NCI-H128 (cell line): ENCODE results near the gene CCDC12.

ENCODE experiments used
- DNase-seq: peaks from one replicate; lab custom pipeline; 2025; ENCODE audit not compliant: unreplicated experiment; lab: John Stamatoyannopoulos, UW

CCDC12 gene

DNA sequence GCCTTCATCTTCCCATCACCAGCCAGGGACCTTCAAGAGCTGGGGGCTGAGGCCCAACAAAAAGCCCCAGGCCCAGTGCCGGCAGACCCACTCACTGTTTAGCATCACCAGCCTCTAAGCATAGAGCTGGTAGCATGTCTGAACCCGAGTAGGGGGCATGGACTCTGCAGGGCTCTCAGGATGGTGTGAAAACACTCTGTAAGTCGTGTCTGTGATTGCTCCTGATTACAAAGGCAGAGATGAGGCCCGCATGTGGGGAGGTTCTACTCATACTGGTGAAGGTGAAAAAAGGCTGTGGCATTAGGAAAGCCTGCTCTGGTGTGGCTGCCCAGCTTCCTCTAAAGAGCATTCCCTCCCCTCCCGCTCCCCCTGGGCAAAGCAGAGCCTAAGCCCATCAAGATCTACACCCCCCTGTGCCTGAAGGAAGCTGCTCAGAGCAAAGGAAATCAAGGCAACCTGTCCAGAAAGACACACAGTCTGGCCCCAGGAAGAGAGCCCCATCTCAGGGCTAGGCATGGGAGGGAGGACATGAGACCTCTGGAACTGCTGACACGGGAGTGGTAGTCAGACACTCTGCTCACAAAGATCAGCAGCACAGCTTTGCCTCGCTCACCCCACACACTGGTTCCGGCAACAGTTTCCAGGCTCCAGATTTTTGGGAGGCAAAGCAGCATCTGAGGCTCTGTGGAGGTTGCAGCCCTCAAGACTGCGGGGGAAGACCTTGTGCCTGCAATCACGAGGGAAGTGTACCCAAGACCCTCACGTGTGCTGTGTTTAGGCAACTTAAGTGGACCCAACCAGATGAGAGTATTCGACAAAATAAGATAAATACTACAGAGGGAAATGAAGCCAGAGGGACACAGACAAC, 36.7 kb downstream of the CCDC12 start:
- DNase-seq = no peak

DNA sequence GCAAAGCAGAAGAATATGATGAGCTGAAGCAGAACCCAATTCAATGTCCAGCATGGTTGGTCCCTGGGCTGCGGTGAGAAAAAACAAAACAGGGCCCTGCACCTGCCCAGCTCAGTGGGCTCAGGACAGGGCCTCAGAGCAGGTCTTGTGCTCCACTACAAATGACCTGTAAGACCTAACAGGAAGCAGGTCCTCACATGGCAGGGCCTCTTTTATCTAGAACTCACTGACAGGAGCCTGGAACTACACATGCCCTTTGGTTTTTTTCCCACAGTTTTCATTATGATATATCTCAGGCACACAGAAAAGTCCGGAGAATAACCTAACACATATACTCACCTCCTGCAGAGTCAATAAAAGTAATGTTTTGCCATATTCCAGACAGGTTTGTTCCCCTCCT, 38.4 kb downstream of the CCDC12 start:
- DNase-seq = no peak

DNA sequence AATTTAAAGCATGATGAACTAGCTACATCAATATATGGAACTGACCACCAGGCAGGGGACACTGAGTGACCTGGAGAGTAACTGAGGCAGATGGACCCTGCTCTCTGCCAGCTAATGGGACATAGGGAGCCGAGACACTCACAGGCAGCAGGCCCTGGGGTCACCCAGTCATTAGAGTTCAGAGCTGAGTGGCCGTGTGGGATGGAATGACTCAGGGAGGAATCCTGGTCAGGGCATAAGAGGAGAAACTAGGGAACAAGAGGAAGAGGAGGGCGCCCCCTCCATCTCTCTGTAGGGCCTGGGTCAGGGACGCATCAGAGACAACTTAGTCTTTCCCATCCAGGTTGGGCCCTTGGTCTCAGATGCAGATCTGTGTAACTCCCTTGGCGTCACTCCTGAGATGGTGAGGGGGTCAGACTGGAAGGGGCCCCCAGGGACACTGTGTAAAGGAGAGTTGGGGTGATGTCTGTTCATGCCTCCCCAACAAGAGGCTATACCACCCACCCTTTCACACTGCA, 39.8 kb downstream of the CCDC12 start:
- no peak for DNase-seq

DNA sequence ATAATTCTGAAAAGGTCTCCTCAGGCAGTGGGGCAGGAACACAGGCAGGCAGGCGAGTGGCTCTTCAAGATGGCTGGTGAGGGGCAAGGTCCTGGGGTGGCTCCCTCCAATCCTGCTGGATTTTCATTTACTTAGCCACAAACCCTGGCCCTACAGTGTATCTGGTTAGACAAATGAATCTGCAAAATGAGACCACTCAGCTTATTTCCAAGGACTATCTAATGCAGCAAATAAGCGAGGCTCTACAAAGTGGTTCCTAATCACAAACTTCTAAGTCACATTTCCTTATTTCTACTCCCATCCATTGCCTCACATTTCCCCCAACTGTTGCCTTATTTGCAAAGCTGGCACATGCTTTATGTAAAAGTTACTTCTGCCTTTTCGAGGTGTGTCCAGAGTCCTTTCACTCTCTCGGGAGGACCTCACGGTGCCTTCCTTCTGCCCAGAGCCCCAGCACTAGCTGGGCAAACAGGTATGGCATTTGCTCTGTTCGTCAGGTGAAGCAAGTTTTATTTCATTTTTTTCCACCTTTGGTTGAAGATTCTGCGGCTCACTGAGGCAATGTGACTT, 40.5 kb downstream of the CCDC12 start:
- no peak for DNase-seq

DNA sequence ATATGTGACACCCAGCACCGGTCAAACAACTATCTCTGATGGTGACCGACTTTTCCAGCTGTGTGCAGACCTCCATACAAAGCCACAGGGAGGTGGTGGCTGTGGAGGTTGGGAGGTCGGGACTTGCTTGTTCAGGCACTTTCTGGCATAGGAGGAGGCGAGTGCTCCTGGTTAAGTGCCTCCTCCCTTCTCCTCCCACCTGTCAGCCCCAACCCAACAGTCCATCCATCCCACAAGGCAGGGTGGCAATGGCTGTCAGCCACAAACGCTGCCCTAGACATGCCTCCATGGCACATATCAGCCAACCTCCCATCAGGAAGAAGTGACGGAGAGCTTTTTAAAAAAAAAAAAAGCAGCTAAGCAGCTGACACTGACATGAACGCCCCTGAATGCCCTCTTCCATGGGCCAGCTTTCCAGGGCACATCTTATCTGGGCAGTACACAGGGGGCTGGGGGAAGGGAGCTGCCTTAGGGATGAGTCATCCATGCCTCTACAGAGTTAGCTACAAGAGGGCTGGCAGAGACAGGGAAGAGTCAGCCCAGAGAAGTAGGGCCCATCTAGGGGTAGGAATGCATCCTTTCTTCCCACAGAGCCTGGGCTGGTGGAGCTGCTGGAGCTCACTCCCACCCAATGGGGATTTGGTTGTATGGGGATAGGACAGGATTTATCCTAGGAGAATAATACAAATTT, 41.2 kb downstream of the CCDC12 start:
- DNase-seq = no peak

DNA sequence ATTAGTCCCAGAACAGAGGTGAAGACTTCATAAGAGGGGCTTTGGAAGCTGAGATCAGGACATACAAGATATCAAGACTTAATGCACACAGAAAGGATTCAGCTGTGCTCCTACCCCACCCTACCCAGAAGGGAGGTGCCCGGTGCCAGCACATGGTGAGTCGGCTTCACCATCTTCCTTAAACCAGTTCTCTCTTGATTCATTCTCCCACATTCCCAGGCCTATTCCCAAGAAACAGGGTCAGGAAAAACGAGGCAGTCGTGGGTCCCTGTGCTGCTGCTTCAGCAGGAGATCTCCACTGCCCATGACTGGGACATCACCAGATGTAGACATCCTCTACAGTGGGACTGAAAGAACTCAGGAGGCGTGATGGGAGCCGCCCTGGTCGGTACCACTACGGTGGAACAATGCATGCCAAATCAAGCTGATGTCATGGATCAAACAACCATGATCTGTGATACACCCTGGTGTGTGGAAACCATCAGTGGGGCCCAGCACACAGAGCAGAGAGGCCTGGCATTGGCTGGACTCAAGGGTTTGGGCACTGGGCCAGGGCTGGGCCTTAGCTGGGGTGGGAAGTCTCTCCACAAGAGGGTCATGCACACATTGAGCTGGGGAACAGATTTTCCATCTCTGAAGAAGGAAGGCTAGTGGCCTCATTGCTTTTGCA, 41.9 kb downstream of the CCDC12 start:
- DNase-seq = no peak

DNA sequence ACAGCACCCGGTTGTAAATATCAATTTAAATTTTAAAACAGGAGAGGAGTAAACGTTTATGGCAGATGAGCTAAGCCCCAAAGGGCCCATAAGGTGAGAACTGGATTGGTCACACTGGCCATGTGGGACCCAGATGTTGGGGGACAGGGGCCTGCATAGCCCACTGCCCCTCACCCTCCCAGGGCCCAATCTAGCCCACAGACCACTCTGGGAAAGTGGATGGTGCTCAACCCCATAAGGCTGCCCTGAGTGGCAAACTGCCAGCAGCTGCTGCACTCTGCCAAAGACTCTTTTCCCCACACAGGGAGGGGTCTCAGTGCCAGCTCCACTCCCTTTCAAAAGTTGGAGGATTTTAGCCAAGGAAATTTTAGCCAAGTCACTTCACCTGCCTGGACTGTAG, 42.5 kb downstream of the CCDC12 start:
- no peak for DNase-seq

DNA sequence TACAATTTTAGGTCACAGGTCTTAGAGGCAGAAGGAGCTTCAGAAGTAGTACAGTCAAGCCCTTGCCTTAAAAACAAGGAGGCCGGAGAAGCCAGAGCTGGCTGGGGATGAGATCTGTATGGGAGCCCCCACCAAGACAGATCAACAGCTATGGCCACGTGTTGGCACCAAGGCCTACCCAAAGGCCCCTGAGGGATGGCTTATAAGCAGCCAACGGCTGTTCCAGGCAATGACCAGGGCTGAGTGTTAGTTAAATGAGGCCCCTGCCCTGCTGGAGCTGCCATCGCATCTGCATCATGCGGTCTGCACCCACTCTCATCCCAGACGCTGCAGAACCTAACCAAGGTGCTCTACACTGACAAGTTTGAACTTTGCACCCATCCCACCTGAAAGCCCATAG, 43.3 kb downstream of the CCDC12 start:
- DNase-seq = no peak

DNA sequence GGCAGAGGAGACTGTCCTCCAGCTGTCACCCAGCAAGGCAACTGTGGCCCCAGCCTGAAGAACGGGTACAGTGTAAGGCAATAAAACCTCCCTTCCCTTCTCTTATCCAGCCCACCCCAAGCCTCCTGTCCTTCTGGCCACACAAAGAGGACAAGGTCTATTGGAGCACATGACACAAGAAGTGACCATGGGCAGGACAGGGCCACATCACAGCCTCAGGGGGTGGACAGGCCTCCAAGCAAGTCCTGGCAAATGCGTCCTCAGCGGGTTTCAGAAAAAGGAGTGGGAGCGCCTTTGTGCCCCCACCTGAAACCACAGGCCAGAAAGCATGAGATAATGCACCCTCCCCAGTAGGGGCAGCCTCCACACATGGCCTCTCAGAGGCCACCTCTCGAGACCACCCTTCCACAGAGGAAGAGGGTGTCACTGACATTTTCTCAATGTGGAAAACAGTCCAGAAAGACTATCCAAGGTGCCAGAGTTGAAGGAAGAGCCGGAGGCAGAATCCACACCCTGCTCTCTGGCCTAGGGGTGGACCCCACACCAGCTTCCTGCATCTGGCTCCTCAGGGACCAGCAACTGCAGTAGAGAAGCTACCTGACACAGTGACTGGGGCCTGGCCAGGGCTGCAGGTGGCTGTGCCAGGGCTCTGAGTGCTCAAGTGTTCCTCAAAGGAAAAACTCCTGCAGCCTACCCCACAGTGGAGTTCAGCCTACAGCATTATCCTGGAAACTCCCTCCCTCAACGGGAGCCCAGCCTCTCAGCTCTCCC, 43.9 kb downstream of the CCDC12 start:
- no peak for DNase-seq

DNA sequence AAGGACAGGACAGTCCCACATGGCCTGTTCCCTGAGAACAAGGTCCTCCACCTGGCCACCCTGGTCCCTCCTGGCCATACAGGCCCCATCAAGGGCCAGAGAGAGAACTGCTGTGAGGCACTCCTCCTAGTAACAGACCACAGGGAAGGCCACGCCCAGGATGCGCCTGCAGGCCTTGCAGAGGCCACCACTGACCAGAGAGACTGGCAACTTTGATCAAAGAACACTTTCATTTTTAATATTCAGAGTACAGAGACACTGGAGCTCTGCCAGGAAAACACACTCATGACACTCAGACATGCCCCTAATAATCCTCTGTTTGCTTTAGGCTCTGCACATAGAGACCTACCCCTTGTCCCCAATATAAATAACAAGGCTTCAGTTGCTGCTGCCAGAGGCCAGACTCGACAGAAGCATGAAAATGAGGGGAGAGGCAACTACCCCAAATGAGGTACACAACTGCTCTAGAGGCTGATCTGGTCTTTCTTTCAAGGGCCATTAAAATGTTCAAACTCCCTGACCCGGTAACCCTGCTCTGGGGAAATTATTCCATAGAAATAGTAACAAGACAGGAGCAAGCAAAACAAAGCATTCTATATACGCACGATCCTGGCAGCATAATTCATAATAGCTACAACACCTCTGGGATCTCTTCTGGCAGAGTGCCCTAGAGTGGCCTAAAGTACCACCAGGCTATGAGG, 44.8 kb downstream of the CCDC12 start:
- DNase-seq = no peak

DNA sequence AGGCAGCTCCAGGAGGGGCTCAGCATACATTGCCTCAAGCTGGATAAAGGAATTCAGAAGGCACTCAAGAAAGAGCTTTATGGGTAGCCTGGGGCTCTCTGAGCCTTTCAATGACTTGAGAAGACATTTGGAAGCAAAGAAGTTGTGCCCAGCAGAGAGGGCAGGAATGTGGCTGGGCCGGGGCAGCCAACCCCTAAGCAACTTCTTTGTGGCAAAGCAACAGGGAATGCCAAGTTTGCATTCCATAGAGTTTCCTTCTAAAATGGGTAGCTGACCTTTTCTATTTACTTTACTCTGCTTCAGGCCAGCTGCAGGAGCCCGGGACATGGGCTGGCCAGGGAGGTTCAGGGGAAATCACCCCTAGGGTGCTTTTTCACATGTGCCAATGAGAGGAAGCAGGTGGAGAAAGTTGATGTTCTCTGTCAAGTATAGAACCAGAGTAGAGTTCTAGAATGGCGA, 45.6 kb downstream of the CCDC12 start:
- DNase-seq = no peak

DNA sequence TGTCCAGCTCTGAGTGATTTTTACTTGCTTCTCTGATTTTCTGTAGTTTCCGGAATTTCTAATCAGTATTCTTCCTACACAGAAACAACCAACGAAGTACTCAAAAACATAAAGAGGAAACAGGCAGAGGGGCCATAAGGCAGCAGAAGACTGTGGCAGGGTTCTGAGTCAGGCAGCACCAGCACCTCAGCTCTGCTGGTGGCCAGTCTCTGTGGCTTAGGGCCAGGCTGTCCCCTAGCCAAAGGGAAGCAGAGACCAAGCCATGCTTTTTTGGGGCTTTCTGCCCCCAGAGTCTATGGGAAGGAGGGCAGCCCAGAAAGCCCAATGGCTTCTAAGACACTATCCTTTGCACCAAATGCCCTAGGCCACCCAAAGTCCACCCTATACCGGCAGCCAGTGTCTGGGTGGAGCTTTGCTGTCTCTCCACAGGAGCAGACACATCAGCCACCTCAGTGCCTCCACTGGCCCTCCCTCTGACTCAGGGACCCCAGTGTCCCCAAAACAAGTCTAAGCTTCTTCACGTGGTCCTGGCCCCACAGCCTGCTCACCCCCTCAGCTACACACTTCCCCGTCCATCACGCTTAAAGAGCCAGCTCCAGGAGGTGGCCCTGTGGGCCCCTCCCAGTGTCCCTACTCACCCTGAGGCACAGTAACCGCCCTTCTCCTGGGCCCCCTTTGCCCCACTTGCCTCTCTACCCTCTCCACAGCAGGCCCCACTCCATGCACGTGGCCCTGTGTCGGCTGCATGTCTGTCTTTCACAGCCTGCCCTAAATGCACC, 46.2 kb downstream of the CCDC12 start:
- no peak for DNase-seq

DNA sequence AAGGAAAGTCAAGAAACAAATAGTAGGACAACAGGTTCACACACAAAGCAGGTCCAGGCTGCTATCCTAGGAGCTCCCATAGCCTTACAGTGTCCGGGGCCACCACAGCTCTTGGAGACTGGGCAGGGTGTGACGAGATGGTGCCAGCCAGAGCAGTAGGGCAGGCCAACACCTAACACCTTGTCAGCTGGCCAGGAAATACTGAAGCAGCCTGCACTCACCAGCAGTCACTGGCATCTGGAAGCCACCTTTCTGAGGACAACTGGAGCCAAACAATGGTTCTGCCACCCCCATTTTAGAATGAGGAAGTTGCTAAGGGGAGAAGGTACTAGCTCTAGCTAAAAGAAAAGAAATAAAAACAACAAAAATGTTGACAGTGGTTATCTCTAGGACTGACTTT, 47.2 kb downstream of the CCDC12 start:
- DNase-seq = no peak

DNA sequence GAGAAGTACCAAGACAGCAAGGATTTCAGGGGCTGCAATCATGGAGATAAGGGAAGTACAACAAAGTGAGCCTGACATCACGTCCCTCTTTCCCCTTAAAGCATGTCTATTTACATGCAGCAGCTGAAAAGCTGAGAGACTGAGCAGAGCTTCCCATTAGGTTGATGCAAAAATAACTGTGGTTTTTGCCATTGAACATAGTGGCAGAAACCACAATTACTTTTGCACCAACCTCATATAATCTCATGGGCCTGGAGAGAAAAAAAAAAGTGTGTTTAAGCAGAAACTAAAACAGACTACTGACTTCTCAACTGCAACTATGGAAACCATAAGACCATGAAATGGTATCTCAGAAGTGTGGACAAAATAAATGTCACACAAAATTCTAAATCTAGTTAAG, 48.3 kb downstream of the CCDC12 start:
- no peak for DNase-seq

DNA sequence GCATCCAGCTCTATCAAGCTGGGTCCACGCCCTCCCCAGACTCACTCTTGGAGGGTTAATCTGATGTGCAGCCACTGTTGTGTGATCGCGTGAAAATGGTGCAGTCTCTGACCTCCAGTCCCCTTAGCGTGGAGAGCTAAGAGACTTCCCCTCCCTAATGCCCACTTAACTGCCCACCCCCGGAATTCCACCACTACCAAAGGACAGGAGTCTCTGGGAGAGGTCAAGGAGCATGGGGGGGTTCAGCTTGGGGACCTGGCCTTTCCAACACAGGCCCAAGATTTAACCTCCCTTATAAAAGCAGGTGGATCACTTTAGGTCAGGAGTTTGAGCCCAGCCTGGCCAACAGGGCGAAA, 48.8 kb downstream of the CCDC12 start:
- DNase-seq = no peak

DNA sequence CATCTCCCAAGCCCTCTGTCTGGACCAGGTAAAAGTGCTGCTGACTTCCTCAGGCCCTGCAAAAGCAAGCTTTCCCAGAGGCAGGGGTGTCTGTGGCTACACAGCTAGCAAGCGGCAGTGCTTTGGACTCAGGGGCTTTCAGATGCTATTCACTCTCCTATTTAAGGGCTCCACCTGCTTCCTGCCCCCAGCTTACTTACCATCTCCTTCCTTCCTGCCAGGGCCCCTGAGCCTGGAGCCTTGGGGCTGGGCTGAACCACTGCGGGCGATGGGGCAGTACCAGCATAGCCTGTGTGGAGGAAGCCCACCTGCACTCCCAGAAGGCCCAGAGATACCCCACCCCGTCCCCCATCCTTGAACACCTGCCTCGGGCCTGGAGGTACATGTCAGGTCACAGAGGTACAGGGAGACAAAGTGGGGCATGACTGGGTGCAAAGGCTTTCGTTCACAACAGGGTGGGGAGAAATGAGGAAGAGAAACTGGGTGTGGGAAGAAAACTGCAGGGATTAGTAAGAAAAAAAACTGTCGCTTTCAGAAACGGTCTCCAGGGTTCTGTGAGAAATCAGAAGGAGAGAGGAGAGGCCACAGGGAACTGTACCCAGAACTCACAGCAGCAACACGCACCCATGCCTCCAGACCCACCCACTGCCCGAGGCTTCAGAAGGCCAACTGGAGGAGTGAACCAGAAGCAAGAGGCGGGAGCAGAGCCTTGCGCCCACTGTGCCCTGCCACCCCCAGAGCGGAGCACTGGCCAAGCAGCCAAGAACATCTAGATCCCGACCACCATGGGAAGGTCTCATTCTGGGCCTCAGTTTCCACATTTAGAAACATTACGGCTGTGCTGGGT, 49.5 kb downstream of the CCDC12 start:
- DNase-seq = no peak

DNA sequence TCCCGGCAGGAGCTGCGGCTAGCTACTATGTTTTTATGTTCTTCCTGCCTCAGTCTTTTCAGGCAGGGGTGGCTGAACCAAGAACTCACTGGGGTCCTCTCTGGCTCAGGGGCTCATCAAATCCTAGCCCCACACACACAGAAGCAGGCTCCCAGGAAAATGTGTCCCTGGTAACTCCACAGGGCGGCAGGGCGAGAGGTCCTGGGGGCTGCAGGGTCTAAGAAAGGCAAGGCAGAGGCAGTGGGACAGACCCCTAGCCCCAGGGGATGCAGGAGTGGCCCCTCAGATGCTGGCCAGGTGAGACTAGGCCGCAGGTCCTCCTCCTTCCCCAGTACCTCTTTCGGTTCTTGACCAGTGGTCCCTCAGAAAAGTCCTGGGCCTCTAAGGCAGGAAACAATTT, 50.1 kb downstream of the CCDC12 start:
- DNase-seq = no peak

DNA sequence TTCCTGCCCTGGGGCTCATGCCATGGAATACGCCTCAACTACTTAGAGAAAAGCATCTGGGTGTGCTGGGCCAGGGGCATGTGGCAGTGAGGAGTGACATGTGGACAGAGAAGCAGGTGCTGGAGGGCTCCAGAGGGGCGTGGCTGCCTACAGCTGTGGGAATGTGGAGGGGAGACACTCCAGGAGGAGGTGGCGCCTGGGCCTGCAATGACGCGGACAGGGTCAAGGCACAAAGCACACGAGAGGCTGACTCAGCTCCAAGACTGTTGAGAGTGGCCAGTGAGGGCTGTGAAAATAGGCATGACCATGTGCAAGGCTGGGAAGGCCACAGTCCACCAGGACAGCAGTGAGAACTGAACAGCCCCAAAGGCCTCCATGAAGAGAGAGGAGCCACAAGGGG, 50.5 kb downstream of the CCDC12 start:
- DNase-seq = no peak

DNA sequence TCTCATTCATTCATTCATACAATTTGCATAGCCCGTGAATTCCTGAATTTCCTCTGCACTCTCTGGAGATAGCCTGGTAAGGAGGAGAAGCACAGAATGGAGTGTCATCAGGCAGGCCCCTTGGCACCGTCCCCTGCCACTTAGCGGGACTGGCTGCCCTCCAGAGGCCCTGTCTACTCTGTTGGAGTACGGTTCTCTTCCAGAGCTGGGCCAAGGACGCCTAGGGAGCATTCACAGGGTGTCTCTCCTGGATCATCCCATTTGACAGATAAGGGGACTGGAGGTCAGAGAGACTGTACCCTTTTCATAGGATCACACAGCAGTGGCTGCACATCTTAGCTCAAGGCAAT, 51.0 kb downstream of the CCDC12 start:
- no peak for DNase-seq
